Activated CD4-positive, CD25-positive, alpha-beta regulatory T cell (primary cell): ENCODE data around the gene GLI1.
"Not testable (repeated sequence)": the region's sequence is repeated elsewhere in the genome, so short reads cannot be mapped to it uniquely, and the experiment has no call there.

ENCODE experiments used
- DNase-seq, 4 experiments: peaks; one replicate each; lab custom pipeline; 2025; lab: John Stamatoyannopoulos, UW

Gene GLI1

DNA sequence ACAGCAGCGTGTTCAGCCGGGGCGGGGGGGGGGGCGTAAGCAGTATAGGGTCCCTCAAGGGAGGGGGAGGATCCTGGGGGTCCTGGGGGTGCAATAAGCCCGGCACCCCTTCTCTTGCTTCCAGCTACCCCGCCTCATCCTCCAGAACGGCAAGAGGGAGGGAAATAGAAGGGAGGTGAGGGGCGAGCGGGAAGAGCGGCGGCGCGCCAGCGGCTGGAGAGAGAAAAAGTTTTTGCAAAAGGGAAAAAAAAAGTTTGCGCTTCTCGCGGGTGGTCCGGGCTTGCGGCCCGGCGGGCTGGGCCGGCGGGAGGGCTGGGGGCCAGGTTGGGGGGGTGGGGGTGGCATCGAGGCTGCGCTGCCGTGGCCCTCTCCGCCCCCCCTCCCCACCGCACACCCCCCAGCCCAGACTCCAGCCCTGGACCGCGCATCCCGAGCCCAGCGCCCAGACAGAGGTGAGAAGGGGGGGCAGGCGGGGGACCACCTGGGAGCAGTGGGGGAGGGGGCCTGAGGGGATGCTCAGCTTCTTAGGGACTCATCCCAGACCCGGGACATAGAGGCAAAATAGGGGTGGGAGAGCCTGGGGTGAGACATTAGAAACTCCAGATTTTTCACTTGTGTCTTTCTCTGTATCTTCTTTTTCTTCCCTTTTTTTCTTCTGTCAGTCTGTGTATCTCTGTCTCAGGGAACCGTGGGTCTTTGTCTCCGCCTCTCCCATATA, at the start of gene GLI1:
GLI1 (plus strand) TSS at position 36 of the 718 bp plus-strand sequence. CDS start 3,907 bp downstream, outside the sequence.
- DNase-seq = peak in 1 of 4 experiments; percentile 22

- no peak for DNase-seq
Measured at GRCh38 chr12:57410534-57410933, 49.1 kb upstream of the GLI1 start.

DNA sequence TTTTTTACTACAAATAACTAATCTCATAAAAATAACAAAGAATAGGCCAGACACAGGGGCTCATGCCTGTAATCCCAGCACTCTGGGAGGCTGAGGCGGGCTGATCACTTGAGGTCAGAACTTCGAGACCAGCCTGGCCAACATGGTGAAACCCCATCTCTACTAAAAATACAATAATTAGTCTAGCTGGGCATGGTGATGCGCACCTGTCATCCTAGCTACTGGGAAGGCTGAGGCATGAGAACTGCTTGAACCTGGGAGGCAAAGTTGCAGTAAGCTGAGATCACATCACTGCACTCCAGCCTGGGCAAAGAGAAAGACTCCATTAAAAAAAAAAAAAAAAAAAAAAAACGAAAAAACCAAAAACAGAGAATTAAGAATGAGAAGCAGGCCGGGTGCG, 45.4 kb upstream of the GLI1 start:
- not testable (repeated sequence) for DNase-seq

GRCh38 chr12:57415088-57415487, 44.5 kb upstream of the GLI1 start:
- no peak for DNase-seq

DNA sequence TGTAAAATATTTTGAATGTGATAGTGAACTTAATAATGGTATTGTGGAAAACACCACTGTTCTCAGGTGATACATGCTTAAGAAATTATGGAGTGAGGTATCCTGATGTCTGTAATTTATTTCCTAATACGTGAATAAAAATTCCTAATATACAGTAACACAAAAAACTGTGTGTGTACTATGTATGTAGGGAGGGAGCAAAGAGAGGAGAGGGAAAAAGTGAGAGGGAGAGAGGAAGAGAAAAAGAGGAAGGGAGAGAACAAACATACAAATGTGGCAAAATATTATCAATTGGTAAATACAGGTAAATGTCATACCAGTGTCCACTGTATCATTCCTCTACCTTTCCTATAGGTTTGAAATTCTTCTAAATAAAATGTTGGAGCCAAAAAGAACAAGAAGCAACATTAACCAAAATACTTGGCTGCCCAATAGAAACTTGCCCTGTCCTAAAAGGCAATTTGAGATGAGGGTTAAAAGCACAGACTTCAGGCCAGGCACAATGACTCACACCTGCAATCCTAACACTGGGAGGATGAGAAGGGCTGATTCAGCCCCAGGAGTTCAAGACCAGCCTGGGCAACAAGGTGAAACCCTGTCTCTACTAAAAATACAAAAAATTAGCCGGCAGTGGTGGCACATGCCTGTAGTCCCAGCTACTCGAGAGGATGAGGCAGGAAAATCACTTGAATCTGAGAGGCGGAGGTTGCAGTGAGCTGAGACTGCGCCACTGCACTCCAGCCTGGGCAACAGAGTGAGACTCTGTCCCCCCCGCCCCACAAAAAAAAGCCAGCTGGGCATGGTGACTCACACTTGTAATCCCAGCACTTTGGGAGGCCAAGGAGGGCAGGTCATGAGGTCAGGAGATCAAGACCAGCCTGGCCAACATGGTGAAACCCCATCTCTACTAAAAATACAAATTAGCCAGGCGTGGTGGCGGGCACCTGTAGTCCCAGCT, 43.3 kb upstream of the GLI1 start:
- no peak for DNase-seq

DNA sequence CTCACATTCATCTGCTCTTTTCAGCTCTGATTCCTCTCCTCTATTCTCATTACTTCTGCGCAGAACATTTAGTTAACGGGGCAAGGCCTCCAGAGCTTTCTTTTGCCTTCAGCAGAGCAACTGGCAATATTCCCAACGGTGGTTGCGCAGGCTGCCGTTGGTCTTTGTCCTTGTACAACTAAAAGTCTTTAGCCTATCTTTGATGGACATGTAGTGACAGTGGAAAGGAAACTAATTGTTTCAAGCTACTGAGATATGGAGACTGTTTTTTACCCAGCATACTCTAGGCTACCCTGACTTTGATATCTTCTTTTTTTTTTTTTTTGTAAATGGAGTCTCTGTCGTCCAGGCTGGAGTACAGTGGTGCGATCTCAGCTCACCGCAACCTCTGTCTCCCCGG, 41.3 kb upstream of the GLI1 start:
- no peak for DNase-seq

GRCh38 chr12:57419495-57419894, 40.1 kb upstream of the GLI1 start:
- DNase-seq = no peak

DNA sequence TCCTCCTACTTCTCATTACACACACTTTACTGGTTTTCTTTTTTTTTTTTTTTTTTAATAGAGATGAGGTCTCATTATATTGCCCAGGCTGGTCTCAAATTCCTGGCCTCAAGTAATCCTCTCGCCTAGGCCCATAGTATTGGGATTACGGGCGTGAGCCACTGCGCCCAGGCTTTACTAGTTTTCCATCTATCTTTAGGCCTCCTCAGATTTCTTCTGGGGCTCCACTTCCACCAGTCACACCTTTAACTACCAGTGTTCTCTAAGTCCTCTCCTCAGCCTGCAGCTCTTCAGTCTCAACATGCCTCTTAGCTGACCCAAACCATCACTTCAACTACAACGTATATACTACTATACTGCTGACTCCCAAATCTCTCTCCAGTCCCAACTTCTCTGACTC, 39.1 kb upstream of the GLI1 start:
- no peak for DNase-seq

GRCh38 chr12:57426948-57427347, 32.6 kb upstream of the GLI1 start:
- not testable (repeated sequence) for DNase-seq

DNA sequence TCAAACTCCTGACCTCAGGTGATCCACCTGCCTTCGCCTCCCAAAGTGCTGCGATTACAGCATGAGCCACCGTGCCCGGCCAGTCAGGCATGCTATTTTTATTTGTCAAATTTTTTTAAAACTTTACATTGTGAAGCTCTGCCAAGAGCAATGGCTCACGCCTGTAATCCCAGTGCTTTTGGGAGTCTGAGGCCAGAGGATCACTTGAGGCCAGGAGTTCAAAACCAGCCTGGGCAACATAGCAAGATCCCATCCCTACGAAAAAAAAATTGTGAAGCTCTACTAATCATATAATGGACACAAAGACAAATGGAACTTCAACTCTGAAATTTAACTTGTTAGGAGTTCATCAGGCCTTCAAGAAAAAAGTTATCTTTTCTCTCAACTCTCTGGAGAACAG, 30.6 kb upstream of the GLI1 start:
- no peak for DNase-seq

DNA sequence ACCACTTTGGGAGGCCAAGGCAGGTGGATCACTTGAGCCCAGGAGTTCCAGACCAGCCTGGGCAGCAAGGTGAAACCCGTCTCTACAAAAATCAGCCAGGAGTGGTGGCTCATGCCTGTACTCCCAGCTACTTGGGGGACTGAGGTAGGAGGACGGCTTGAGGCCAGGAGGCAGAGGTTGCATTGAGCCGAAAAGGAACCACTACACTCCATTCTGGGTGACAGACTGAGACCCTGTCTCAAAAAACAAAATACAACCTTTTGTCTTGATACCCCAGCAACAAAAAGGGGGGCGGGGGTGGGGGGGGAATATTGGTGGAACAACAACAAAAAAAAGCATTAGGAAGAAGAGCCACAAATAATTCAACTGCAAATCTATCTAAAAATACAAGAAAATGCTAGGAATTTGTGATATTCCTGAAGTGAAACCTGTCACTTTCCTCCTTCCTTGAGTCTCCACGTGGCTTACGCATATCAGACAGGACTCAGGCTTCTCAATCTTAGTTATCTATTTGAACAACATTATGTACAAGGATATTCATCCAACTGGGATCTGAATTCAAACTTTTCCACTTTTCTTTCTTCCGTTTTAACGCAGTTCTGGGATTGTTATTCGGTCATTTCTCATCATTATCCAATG, 30.0 kb upstream of the GLI1 start:
- no peak for DNase-seq

DNA sequence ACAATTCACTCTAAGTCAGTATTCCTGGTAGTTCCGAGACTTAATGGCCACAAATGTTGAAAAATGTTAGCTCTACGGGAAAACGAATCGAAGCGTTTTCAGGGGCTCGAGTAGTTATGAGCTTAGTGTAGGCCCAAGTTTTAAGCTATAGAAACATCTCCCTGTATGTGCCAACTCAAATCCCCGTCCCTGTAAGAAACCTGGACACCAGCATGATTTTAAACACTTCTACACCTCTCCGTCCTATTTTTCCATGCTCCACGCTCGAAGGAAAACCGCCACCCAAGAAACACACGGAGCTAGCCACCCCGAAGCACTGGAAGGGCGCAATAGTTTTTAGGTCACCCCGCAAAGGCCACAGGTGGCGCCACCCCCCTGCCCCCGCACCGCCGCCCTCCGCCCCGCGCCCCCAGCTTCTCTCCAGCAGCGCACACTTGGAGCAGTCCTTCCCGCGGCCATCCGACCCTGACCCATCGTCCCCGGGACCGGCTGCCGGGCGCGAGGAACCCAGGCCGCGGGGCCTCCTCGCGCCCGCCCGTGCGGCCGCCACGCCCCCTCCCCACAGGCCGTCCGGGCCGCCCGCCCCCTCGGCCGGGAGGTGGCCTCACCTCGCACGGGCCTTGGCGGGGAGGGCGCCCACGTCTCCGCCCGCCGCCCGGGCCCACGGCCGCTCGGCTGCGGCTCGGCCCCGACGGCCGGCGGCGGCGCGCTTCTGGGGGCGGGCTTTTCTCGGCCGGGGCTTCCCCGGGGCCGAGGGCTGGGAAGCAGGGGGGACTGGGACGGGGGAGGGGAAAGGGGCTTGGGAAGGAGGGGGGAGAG, 29.3 kb upstream of the GLI1 start:
- peak; percentile 27 to 59 (median 48) for DNase-seq

- DNase-seq = peak; percentile 87 to 91 (median 90)
Measured at GRCh38 chr12:57430931-57431566, 28.5 kb upstream of the GLI1 start, which contains the start of gene R3HDM2. TSS of gene R3HDM2 (minus strand) at chr12:57431043. CDS start at chr12:57310428, 120,615 bp downstream.

GRCh38 chr12:57431654-57432188, 27.9 kb upstream of the GLI1 start:
- no peak for DNase-seq

DNA sequence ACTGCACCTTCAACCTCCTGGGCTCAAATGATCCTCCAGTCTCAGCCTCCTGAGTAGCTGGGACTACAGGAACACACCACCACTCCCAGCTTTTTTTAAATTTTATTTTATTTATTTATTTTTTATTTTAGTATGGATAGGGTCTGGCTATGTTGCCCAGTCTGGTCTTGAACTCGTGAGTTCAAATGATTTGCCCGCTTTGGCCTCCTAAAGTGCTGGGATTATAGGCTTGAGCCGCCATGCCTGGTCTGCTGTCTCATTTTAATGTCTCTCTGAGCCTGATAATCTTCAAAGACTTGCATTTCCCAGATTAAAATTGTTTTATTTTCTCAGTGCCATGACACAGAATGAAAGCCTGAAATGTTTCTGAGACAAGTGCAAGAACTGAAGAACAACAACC, 26.2 kb upstream of the GLI1 start:
- DNase-seq = no peak

DNA sequence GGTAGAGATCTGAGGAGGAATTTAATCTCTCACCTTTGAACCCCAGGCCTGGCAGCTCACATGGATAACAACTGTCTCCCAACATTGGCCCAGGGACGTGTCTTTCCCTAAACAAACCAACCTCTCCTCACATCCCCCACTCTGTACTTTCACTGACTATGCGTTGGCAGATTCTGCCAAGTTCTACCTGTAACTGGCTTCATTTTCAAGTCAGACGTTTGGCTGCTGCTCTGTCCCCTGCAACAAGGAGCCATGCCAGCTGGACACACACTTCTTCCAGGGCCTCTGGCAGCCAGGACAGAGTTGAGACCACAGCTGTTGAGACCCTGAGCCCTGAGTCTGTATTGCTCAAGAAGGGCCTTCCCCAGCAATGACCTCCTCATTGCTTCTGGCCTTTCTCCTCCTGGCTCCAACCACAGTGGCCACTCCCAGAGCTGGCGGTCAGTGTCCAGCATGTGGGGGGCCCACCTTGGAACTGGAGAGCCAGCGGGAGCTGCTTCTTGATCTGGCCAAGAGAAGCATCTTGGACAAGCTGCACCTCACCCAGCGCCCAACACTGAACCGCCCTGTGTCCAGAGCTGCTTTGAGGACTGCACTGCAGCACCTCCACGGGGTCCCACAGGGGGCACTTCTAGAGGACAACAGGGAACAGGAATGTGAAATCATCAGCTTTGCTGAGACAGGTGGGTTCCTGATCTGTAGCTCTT, 24.9 kb upstream of the GLI1 start, which contains the start of gene INHBC:
INHBC (plus strand) TSS at position 268 of the 707 bp plus-strand sequence; CDS start at position 371, 103 bp downstream.
- DNase-seq = no peak

- no peak for DNase-seq
Measured at GRCh38 chr12:57435293-57435692, 24.3 kb upstream of the GLI1 start.

- no peak for DNase-seq
Measured at GRCh38 chr12:57438400-57438799, 21.2 kb upstream of the GLI1 start.

DNA sequence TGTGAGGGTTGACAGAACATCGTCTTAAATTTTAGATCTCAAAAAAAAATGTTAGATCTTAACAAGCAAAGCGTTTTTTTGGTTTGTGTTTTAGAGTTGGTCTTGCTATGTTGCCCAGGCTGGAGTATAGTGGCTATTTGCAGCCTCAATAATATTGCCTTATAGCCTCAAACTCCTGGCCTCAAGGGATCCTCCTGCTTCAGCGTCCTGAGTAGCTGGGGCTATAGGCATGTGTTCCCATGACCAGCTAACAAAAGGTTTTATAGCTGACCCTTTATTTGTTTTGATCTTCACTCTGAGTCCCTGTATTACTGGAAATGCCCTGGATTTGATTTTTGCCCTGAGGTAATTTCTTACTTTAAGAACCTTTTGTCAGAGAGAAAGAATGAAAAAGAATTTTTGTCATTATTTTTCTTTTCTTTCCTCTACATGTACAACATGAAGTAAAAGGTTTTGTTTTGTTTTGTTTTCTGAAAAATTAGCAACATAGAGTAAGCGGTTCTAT, 19.8 kb upstream of the GLI1 start:
- DNase-seq = no peak

DNA sequence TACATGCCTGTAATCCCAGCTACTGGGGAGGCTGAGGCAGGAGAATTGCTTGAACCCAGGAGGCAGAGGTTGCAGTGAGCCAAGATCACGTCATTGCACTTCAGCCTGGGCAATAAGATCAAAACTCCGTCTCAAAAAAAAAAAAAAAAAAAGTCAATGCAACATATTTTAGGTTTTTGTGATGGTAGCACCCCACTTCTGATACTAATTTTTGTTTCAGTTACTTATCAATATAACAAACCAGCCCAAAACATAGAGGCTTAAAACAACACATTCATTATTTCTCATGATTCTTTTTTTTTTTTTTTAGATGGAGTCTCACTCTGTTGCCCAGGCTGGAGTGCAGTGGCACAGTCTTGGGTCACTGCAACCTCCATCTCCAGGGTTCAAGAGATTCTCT, 18.2 kb upstream of the GLI1 start:
- not testable (repeated sequence) for DNase-seq
